ENCODE results near the gene CHCHD3. TPM values are rescaled to one million over a fixed set of nuclear protein-coding genes. Genes with fewer than 3 reads are reported as not detected.

The CHCHD3 gene
- total RNA-seq, 8 experiments from 2014 or later: 74.5 to 122 (median 90.0) TPM

DNA sequence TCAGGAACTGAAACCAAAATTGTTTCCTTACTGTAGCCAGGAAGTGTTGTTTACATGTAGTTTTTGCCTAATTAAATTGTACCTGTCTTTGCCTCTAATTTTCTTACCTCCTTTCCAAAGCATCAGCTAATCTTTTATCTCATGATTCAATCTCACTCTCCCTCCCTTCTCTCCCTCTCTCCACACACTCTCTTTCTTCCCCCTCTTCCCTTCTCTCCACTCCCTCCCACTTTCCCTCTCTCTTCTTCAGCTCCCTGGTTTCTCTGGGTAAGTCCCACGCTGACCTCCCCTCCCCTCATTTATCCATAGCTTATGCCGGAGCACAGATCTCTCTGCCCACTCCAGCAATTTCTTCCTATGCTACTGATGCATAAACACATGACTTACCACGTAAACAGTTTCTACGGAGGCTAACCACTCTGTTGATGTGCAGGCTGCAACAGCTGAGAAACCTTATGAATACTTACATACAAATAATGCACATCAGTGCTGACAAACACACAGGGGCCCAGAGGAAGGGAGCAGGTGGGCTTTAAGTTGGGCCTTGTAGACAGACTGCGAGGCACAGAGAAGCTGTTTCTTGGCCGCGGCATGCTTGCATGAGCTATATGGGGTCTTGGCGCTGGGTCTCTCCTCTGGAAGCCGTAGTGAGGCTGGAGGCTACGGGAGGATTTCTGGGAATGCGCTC is 331.2 kb downstream of the CHCHD3 start:
- 14 to 67% (median 48%) methylated on average over 4 to 9 of the region's 11 CpGs; no CpG with 5 or more reads in 1 of the 10 experiments for WGBS, 10 experiments
- peak in 7 of 8 experiments; percentile 72 to 96 (median 92) for ATAC-seq (replicated peaks in 6 of 8)
- Histone ChIP-seq H3K4me3 (no peak overlapping the region), H3K27ac (peak overlapping the region in 1 of 2 donors; percentile 6), H3K4me1 (replicated peaks in 1 of 2) (peaks cover 17 to 20% of the 10 kb centered on the region in 2 donors)
- in situ Hi-C loops (cut with MboI; ENCODE audit: low pct_unique_long_range_greater_than_20kb in 2 of 9, low sequenced_read_pairs in 9 of 9, unreplicated experiment in 9 of 9): no loop called here

DNA sequence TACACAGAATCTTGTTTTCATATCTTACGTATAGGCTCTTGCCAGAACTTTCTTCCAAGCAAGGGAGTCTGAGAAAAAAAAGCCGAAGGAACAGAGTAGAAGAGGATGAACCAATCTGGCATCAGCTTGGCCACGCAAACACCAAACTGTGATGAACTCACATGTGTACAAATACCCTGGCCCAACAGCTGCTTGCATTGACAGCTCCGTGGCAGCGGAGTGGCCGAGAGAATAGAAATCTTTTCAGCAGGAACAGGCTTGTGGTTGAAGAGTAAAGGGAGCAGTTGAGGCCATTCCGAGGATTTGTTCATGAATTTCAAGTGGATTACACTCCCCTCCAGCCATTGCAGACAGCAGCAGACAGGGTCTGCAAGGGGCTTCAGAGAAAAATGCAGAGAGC is 331.8 kb downstream of the CHCHD3 start:
- in situ Hi-C loops (cut with MboI; ENCODE audit: low pct_unique_long_range_greater_than_20kb in 2 of 9, low sequenced_read_pairs in 9 of 9, unreplicated experiment in 9 of 9): no loop called here
- Histone ChIP-seq H3K4me1 (replicated peaks in 1 of 2) (peaks cover 17 to 20% of the 10 kb centered on the region in 2 donors), H3K4me3 (no peak overlapping the region), H3K27ac (no peak overlapping the region)
- WGBS, 10 experiments: 61 to 100% (median 84%) methylated on average over 1 to 7 of the region's 7 CpGs; no CpG with 5 or more reads in 4 of the 10 experiments
- ATAC-seq (replicated peaks in 6 of 8): peak in 5 of 8 experiments; percentile 2 to 42 (median 34)

DNA sequence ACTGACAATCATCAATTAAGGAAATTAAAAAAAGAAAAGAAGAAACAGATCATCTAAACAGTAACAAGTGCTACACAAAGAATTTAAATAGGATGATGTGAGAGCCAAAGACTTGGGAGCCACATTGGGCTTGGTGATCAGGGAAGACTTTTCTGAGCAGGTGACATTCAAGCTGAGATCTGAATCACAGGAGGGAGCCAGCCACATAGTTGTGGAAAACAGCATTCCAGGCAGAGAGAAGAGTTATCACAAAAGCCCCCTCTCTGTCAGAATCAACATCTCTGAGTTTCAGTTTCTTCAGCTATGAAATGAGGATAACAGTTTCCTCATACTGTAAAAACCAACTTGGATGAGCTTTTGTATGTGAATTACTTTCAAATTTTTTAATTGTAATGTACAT is 336.4 kb downstream of the CHCHD3 start:
- Histone ChIP-seq H3K4me3 (no peak overlapping the region), H3K27ac (no peak overlapping the region), H3K4me1 (replicated peaks in 1 of 2) (peaks cover 8 to 14% of the 10 kb centered on the region in 2 donors)
- in situ Hi-C loops (cut with MboI; ENCODE audit: low pct_unique_long_range_greater_than_20kb in 2 of 9, low sequenced_read_pairs in 9 of 9, unreplicated experiment in 9 of 9): no loop called here
- ATAC-seq (replicated peaks in 6 of 8): no peak

DNA sequence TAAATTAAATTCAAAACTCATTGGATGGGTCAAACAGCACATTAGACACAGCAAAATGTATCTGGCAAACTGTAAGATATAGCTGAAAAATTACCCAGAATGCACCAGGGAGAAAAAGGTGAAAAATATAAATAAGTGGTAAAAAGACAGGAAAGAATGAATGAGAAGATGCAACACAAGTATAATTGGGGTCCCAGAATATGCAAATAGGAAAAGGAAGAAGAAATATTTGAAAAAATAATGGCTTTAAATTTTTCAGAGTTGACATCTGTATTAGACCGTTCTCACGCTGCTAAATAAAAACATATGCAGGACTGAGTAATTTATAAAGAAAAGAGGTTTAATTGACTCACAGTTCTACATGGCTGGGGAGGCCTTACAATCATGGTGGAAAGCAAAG is 337.9 kb downstream of the CHCHD3 start:
- no peak for ATAC-seq (replicated peaks in 6 of 8)
- H3K4me1 ChIP-seq (replicated peaks in 1 of 2): peaks cover 0 to 5% of the 10 kb centered on the region in 2 donors
- no peak overlapping the region for H3K4me3 ChIP-seq
- H3K27ac ChIP-seq: no peak overlapping the region
- 45 to 97% (median 81%) methylated on average over 2 of the region's 2 CpGs; no CpG with 5 or more reads in 1 of the 10 experiments for WGBS, 10 experiments
- in situ Hi-C loops (cut with MboI; ENCODE audit: low pct_unique_long_range_greater_than_20kb in 2 of 9, low sequenced_read_pairs in 9 of 9, unreplicated experiment in 9 of 9): no loop called here

DNA sequence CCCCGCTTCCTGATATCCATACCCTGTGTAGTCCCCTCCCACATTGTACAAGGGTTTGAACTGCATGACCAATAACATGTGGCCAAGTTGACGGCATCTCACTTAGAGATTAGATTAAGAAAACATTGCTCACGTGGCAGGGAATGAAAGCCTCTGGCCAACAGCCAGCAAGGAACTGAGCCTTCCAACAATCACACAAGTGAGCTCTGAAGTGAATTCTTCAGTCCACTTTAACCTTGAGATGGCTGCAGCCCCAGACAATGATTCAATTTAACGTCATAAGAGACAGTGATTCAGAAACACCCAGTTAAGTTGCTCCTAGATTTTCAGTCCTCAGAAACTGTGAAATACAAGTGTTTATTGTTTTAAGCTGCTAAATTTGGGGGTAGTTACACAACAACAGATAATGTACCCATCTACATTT is 339.7 kb downstream of the CHCHD3 start:
- Histone ChIP-seq H3K4me1 (replicated peaks in 1 of 2) (peaks cover 0 to 5% of the 10 kb centered on the region in 2 donors), H3K27ac (no peak overlapping the region), H3K4me3 (no peak overlapping the region)
- in situ Hi-C loops (cut with MboI; ENCODE audit: low pct_unique_long_range_greater_than_20kb in 2 of 9, low sequenced_read_pairs in 9 of 9, unreplicated experiment in 9 of 9): no loop called here
- 0 to 94% (median 76%) methylated on average over 2 to 3 of the region's 4 CpGs; no CpG with 5 or more reads in 3 of the 10 experiments for WGBS, 10 experiments
- no peak for ATAC-seq (replicated peaks in 6 of 8)

DNA sequence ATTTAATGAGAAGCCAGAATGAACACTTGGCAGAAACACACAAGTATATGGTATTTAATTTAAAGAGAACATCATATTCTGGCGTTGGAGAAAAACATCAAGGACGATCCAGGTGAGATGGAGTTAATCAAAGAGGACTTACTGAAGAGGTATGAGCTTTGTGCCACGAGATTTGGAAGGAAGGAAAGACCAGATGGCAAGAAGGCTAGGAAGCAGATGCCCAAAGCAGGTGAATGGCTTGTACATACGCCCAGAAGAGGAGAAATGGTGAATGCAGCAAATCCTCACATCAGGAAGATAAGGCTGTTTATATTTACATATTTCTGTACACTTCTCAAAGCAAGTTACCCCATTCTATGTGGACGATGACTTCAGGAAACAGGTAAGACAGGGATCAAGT is 341.7 kb downstream of the CHCHD3 start:
- 48 to 88% (median 75%) methylated on average over 2 to 5 of the region's 5 CpGs; no CpG with 5 or more reads in 1 of the 10 experiments for WGBS, 10 experiments
- no peak for ATAC-seq (replicated peaks in 6 of 8)
- H3K4me3 ChIP-seq: no peak overlapping the region
- no peak overlapping the region for H3K27ac ChIP-seq
- peaks cover 0 to 9% of the 10 kb centered on the region in 2 donors for H3K4me1 ChIP-seq (replicated peaks in 1 of 2)
- in situ Hi-C loops (cut with MboI; ENCODE audit: low pct_unique_long_range_greater_than_20kb in 2 of 9, low sequenced_read_pairs in 9 of 9, unreplicated experiment in 9 of 9): no loop called here

DNA sequence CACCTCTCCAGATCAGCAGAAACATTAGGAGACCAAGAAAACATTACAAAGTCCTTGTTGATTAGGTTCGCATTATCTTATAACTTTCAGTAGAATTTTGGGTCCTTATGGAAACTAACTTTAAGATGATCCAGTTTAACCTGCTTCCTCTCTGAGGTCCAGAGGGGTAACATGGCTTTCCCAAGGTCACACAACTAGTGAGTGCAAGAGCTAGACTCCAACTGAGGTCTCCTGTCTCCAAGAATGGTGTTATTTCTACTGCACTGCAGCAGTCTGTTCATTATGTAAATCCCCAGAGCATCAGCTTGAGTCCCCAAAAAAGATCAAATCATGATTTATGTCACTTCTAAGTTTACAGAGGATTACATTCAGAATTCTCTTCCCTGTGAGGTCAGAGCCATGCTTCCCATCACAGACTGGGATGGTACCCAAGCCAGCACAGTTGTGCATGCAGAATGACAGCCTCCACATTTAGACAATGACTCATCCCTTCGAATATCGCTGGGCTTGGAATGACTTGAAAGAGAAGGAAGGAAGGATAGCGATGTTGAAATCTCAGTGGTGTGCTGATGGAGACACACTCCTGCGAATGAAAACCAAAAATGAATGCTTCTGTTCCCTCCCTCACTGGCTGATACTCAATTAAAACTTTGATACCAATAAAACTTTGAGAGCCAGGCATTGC is 342.5 kb downstream of the CHCHD3 start:
- no peak overlapping the region for H3K27ac ChIP-seq

DNA sequence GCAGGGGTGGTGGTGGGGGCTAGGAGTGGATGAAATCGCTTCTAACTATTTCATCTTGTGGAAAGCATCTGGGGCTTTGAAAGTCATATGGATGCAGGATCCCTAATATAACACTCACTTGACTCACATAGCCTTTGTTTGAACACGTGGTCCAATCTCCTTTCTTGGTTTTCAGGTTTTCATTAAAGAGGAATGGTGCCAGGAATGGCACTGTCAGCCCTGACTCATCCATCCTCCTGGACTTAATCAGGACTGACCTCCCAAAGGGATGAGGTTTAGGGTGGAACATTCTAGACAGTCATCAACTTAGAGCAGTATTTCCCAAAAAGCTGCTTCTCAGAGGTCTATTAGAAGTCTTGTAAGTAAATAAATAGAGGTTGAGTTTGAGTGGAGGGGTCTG is 343.6 kb downstream of the CHCHD3 start:
- peak in 4 of 8 experiments; percentile 24 to 66 (median 44) for ATAC-seq (replicated peaks in 6 of 8)
- in situ Hi-C loops (cut with MboI; ENCODE audit: low pct_unique_long_range_greater_than_20kb in 2 of 9, low sequenced_read_pairs in 9 of 9, unreplicated experiment in 9 of 9): no loop called here
- Histone ChIP-seq H3K27ac (no peak overlapping the region), H3K4me3 (no peak overlapping the region), H3K4me1 (replicated peaks in 1 of 2) (peaks cover 0 to 9% of the 10 kb centered on the region in 2 donors)
- 0 to 83% (median 0%) methylated on average over 1 to 2 of the region's 2 CpGs; no CpG with 5 or more reads in 5 of the 10 experiments for WGBS, 10 experiments

More for the DNA sequence above, 342.5 kb downstream of the CHCHD3 start:
- 0 to 85% (median 63%) methylated on average over 1 to 5 of the region's 5 CpGs; no CpG with 5 or more reads in 1 of the 10 experiments for WGBS, 10 experiments
- ATAC-seq (replicated peaks in 6 of 8): peak; percentile 84 to 99 (median 95)
- Histone ChIP-seq H3K4me1 (replicated peaks in 1 of 2) (peaks cover 0 to 9% of the 10 kb centered on the region in 2 donors), H3K4me3 (no peak overlapping the region)
- in situ Hi-C loops (cut with MboI; ENCODE audit: low pct_unique_long_range_greater_than_20kb in 2 of 9, low sequenced_read_pairs in 9 of 9, unreplicated experiment in 9 of 9): no loop called here

DNA sequence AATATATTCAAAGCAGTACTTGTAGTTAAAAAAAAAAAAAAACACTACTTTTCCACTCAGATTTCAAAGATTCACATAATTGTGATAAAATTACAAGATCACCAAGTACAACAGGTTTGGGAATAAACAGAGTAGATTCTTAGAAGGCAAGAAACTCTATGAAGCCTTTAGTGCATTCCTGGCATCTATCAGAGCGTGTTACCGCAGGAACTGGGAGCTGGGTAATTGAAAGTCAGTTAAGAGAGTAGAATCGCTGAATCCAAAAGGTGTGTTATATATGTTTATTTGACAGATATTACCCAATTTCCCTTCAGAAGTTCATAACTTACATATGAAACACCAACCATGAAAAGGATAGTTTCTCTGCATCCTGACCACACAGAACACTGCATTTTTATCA is 346.4 kb downstream of the CHCHD3 start:
- H3K27ac ChIP-seq: no peak overlapping the region
- WGBS, 10 experiments: 69 to 100% (median 100%) methylated on average over 1 to 3 of the region's 3 CpGs; no CpG with 5 or more reads in 1 of the 10 experiments
- no peak for ATAC-seq (replicated peaks in 6 of 8)

More for the DNA sequence above, 346.4 kb downstream of the CHCHD3 start:
- peaks cover 0 to 7% of the 10 kb centered on the region in 2 donors for H3K4me1 ChIP-seq (replicated peaks in 1 of 2)
- in situ Hi-C loops (cut with MboI; ENCODE audit: low pct_unique_long_range_greater_than_20kb in 2 of 9, low sequenced_read_pairs in 9 of 9, unreplicated experiment in 9 of 9): no loop called here
- no peak overlapping the region for H3K4me3 ChIP-seq

Other genes starting within 250 kb of the CHCHD3 start
- gene EXOC4, start 171.0 kb upstream of the CHCHD3 start, total RNA-seq: 100 to 1,000 TPM in 1 of 8 experiments, 10 to 100 TPM in 7; 47.7 to 103 (median 60.2) TPM

Measured in motor neuron (in vitro differentiated cells).